ENCODE measurements around the gene ATF6.

DNA sequence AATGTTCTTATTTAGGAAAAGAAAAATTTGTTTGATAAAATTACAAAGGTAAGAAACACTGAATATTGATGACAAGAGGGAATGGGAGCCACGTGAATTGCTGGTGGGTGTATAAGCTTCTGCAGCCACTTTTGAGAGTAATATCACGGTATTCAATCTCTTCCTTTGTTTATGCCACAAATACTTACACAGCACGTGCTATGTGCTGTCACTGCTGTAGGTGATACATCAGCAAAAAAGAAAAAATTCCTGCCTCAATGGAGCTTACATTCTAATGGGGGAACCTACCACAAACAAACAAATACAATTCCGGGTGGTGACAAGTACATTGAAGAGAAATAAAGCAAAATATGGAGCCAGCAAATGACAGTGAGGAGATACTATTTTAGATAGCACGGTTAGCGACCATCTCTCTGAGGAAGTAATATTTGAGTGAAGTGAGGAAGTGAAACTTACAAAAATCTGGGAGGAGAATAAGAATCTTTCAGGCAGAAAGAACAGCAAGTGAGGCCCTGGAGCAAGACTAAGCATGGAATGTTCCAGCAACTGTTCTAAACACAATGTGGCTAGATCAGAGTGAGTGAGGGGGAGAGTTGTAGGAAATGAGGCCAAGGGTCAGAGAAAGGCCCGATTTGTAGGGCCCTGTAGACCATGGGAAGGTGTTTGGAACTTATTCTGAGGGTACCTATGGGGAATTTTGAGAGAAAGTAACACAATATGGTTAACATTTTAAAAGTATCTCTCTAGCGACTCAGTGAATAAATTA, 47.4 kb upstream of the ATF6 start:
- TF ChIP-seq CTCF (IDR thresholded peaks at IDR 0.05) (no peak), EZH2 (IDR thresholded peaks at IDR 0.05; ENCODE audit: borderline replicate concordance, insufficient read depth, low read depth, low read length, poor library complexity, severe bottlenecking) (no peak)
